ENCODE measurements around the gene CLPSL1. TPM values are rescaled to one million over a fixed set of nuclear protein-coding genes. Genes with fewer than 3 reads are reported as not detected.

The CLPSL1 gene
- total RNA-seq, 1 donor from 2014 or later: not detected

- no peak for ATAC-seq
- intact Hi-C loops (cut with DNase I): no loop called here
- no peak for DNase-seq (ENCODE audit: missing footprints)
Measured at GRCh38 chr6:35787266-35788218, 6.7 kb downstream of the CLPSL1 start.

GRCh38 chr6:35788423-35788982 is 7.7 kb downstream of the CLPSL1 start:
- intact Hi-C loops (cut with DNase I): no loop called here
- DNase-seq (ENCODE audit: missing footprints): no peak
- no peak for ATAC-seq

- ATAC-seq (no peak), DNase-seq (ENCODE audit: missing footprints) (no peak)
- intact Hi-C loops (cut with DNase I): no loop called here
Measured at GRCh38 chr6:35790683-35791082, 9.9 kb downstream of the CLPSL1 start.

GRCh38 chr6:35794536-35795452 is 14.0 kb downstream of the CLPSL1 start:
- DNase-seq (ENCODE audit: missing footprints) (no peak), ATAC-seq (no peak)
- intact Hi-C loops (cut with DNase I): no loop called here

GRCh38 chr6:35795453-35796071 is 14.7 kb downstream of the CLPSL1 start:
- intact Hi-C loops (cut with DNase I): no loop called here
- ATAC-seq: no peak
- no peak for DNase-seq (ENCODE audit: missing footprints)

GRCh38 chr6:35796236-35796635 is 15.4 kb downstream of the CLPSL1 start:
- intact Hi-C loops (cut with DNase I): no loop called here
- DNase-seq (ENCODE audit: missing footprints) (no peak), ATAC-seq (no peak)

GRCh38 chr6:35797837-35798526 is 17.2 kb downstream of the CLPSL1 start:
- intact Hi-C loops (cut with DNase I): no loop called here
- no peak for ATAC-seq
- DNase-seq (ENCODE audit: missing footprints): no peak

GRCh38 chr6:35798706-35799105 is 17.9 kb downstream of the CLPSL1 start:
- intact Hi-C loops (cut with DNase I): no loop called here
- ATAC-seq (no peak), DNase-seq (ENCODE audit: missing footprints) (no peak)

GRCh38 chr6:35801148-35801547 is 20.3 kb downstream of the CLPSL1 start:
- intact Hi-C loops (cut with DNase I): no loop called here
- no peak for ATAC-seq
- no peak for DNase-seq (ENCODE audit: missing footprints)

GRCh38 chr6:35804996-35805736 is 24.3 kb downstream of the CLPSL1 start, which contains the start of gene LHFPL5:
TSS of gene LHFPL5 (plus strand) at chr6:35805352. CDS start at chr6:35805671, 319 bp downstream.
- intact Hi-C loops (cut with DNase I): no loop called here
- DNase-seq (ENCODE audit: missing footprints) (no peak), ATAC-seq (peak; percentile 76)

- DNase-seq (ENCODE audit: missing footprints) (no peak), ATAC-seq (no peak)
- intact Hi-C loops (cut with DNase I): no loop called here
Measured at GRCh38 chr6:35808688-35809087, 27.9 kb downstream of the CLPSL1 start.

GRCh38 chr6:35809809-35810208 is 29.0 kb downstream of the CLPSL1 start:
- DNase-seq (ENCODE audit: missing footprints) (no peak), ATAC-seq (no peak)
- intact Hi-C loops (cut with DNase I): no loop called here

GRCh38 chr6:35810971-35811698 is 30.3 kb downstream of the CLPSL1 start:
- ATAC-seq: no peak
- DNase-seq (ENCODE audit: missing footprints): no peak
- intact Hi-C loops (cut with DNase I): no loop called here

- DNase-seq (ENCODE audit: missing footprints) (no peak), ATAC-seq (no peak)
- intact Hi-C loops (cut with DNase I): no loop called here
Measured at GRCh38 chr6:35811699-35811995, 30.8 kb downstream of the CLPSL1 start.

- ATAC-seq: no peak
- no peak for DNase-seq (ENCODE audit: missing footprints)
- intact Hi-C loops (cut with DNase I): no loop called here
Measured at GRCh38 chr6:35817515-35817914, 36.7 kb downstream of the CLPSL1 start.

GRCh38 chr6:35823601-35824000 is 42.8 kb downstream of the CLPSL1 start:
- intact Hi-C loops (cut with DNase I): no loop called here
- DNase-seq (ENCODE audit: missing footprints) (no peak), ATAC-seq (no peak)

- intact Hi-C loops (cut with DNase I): no loop called here
- DNase-seq (ENCODE audit: missing footprints) (no peak), ATAC-seq (no peak)
Measured at GRCh38 chr6:35824552-35825192, 43.9 kb downstream of the CLPSL1 start.

Data from Right ventricle myocardium inferior (tissue), 1 donor.